GM12873 (cell line): ENCODE results near the gene ZNF189.

Experiments used
- TF ChIP-seq, protein P1 (sequence below): IDR thresholded peaks from 2 replicates; pipeline ENCODE4 v1.5.1; 2012; ENCODE audit warnings: low read depth, mild to moderate bottlenecking, moderate library complexity, low read length, control low read depth; ENCODE audit not compliant: insufficient read depth; ENCODE audit errors: missing control alignments

Gene ZNF189

DNA sequence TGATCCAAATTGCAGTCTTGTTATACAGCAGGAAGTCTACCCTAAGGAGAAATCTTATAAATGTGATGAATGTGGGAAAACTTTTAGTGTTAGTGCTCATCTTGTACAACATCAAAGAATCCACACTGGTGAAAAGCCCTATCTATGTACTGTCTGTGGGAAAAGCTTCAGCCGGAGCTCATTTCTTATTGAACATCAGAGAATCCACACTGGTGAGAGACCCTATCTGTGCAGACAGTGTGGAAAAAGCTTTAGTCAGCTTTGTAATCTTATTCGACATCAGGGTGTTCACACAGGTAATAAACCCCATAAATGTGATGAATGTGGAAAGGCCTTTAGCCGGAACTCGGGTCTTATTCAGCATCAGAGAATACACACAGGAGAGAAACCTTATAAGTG is 10.4 kb downstream of the ZNF189 start:
- TF ChIP-seq, protein P1, sequence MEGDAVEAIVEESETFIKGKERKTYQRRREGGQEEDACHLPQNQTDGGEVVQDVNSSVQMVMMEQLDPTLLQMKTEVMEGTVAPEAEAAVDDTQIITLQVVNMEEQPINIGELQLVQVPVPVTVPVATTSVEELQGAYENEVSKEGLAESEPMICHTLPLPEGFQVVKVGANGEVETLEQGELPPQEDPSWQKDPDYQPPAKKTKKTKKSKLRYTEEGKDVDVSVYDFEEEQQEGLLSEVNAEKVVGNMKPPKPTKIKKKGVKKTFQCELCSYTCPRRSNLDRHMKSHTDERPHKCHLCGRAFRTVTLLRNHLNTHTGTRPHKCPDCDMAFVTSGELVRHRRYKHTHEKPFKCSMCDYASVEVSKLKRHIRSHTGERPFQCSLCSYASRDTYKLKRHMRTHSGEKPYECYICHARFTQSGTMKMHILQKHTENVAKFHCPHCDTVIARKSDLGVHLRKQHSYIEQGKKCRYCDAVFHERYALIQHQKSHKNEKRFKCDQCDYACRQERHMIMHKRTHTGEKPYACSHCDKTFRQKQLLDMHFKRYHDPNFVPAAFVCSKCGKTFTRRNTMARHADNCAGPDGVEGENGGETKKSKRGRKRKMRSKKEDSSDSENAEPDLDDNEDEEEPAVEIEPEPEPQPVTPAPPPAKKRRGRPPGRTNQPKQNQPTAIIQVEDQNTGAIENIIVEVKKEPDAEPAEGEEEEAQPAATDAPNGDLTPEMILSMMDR = no peak

DNA sequence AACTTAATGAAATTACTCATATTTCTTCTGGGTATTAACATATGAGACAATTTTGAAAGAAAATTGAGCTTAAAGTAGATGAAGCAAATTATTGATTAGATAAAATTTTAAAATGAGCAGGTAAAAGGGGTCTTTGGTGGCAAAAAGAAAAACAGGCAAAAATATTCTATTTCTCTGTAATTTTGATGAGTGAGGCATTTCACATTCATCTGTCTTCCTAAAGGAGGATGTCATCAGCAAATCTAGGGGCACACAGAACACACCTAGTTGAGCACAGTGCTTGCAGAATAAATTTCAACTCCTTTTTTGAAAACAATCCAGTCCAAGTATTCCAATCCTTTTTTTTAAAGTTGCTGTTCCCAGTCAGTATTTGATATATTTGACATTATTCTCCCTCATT is 16.2 kb downstream of the ZNF189 start:
- TF ChIP-seq, protein P1 = no peak

DNA sequence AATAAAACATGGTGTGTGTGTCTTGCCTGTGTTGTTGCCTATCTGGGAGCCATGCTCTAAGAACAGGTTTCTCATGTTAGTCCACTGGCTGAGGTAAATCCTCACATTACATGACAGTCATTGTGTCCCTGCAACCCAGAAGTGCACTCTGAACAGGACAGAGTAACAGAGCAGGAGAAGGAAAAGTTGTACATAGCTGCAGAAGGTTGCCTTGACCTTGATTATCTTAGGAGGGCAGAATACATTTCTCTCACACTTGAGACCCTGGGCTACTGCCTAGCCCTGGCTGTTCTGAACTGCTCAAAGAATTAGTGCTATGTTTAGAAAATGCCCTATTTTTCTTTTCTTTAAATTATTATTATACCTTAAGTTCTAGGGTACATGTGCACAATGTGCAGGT is 16.9 kb downstream of the ZNF189 start:
- TF ChIP-seq, protein P1 = no peak

DNA sequence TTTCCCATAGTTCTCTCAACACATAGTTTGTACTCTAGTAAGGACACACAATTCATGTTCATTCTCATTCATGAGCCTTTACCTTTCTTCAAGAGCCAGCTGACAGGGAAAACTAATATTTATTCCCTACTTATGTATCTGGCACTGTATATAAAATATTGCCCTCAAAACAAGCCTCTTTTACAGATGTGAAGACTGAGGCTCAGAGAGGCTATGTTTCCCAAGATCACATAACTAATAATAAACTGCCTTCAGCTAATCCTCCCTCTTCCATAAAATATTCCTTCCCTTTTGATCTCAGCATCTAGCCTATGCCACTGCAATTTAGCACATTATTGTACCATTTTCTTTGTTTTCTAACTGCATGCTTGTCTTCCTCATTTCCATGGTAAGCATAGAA is 18.7 kb downstream of the ZNF189 start:
- TF ChIP-seq, protein P1 = no peak

DNA sequence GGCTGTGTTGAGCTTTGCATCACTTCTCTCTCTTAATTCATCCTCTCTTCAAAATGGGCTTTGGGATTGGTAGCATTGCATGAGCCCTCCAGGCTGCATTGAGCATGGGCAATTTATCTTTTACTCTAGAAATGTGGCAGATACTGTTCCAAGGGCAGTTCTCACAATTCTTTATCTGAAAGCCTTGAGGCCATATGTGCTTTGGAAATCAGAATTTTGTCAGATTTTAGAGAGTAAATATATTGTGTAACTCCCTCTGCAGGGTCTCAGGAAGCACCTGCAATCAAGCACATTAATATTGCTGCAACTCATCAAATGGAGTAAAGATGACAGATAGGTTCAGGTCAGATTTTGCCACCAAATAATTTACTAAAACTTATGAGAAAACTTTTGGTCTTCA is 19.3 kb downstream of the ZNF189 start:
- TF ChIP-seq, protein P1 = no peak

DNA sequence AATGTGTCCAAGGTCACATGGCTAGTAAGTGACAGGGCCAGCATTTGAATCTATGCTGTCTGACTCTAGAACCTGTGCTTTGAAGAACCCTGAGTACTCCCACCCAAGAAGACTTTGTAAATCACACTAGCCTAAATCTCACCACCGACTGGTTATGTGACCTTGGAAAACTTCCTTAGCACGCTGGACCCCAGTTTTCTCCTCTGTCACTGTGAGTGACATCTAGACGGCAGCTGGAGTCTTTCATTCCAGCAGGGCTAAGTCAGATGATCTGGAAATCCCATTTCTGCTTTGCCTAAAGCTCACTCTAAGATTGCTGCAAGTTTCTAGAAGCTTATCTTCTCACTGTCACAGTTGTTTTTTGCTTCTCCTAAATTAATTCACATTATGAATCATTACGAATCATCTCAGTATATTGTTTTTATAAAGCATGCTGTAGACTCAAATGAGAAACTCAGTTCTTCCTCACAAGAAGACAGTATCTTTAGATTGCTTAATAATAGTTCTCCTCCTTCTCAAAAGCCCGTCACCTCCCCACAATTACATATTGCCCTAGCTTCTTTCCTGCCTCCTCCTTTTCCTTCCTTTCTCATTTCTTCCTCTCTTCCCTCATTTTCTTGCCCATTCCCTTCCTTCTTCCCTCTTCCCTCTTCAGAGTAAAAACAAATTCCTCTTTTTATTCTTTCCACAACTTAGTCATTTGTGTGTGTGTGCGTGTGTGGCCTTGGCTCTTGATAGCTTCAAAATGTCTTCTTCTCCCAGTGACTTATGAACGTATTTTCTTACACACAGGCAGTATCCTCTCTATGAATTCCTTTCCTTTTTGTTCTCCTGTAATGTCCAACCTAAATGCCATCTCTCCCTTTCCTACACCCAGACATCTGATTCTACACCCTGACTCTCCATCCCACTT is 20.1 kb downstream of the ZNF189 start:
- TF ChIP-seq, protein P1 = no peak

DNA sequence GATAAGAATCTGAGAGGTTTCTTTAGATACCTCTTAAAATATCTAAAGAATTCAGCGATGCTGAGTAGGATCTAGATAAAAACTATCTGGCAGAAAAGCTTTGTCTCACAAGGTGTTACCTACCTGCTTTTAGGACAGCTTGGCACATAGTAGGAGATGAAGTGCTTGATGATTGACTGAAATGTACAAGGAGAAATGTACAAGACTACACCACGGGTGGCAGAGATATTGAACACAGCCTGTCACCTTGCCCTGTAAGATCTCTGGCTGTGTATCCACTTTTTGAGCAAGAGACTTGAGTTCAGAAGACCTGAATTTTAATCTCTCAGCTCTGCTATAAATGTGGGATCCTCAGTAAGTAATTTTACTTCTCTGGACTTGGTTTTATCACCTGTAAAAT is 21.2 kb downstream of the ZNF189 start:
- TF ChIP-seq, protein P1 = no peak
